ENCODE results near the gene INHBC.

DNA sequence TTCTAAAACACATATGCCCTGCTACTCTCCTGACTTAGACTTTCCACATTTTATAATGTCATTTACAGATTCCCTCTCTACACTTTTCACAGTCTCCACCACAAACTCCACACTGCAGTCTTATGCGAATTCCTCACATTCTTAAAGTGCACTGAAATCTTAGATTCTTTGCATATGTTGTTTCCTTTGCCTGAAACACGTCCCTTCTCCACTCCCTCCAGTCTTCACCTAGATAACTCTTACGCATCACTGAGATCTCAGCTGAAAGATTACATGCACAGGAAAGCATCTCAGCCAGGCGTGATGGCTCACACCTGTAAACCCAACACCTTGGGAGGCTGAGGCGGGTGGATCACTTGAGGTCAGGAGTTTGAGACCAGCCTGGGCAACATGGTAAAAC is 48.9 kb downstream of the INHBC start:
- TF ChIP-seq, protein P1, sequence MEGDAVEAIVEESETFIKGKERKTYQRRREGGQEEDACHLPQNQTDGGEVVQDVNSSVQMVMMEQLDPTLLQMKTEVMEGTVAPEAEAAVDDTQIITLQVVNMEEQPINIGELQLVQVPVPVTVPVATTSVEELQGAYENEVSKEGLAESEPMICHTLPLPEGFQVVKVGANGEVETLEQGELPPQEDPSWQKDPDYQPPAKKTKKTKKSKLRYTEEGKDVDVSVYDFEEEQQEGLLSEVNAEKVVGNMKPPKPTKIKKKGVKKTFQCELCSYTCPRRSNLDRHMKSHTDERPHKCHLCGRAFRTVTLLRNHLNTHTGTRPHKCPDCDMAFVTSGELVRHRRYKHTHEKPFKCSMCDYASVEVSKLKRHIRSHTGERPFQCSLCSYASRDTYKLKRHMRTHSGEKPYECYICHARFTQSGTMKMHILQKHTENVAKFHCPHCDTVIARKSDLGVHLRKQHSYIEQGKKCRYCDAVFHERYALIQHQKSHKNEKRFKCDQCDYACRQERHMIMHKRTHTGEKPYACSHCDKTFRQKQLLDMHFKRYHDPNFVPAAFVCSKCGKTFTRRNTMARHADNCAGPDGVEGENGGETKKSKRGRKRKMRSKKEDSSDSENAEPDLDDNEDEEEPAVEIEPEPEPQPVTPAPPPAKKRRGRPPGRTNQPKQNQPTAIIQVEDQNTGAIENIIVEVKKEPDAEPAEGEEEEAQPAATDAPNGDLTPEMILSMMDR (conservative IDR thresholded peaks at IDR 0.05; ENCODE audit: low read length), result no peak
- TF ChIP-seq EZH2phosphoT487 (IDR thresholded peaks at IDR 0.05; ENCODE audit: borderline replicate concordance, low read depth, low read length), result no peak

Measured in OCI-LY7 (cell line).